Stomach (tissue), 4 donors: ENCODE measurements around the gene CTH.

Source experiments
- POLR2A ChIP-seq, 4 donors: fragments of 450-650 bp; IDR thresholded peaks; one replicate each; pipeline ENCODE4 v1.6.1; 2016; ENCODE audit warnings: antibody characterized with exemption in 4 of 4, control low read depth in 2 of 4, mild to moderate bottlenecking in 1 of 4, moderate library complexity in 1 of 4
- TF ChIP-seq, protein P1 (sequence below), 7 experiments: fragments of 450-650 bp in 4 of 7; fragments of 200-600 bp in 3 of 7; sonication (generic) in 3 of 7; IDR thresholded peaks; one replicate each; pipeline ENCODE4 v1.5.1; 2016 to 2019; ENCODE audit warnings: antibody characterized with exemption in 7 of 7, control low read depth in 2 of 7, mild to moderate bottlenecking in 1 of 7

- TF ChIP-seq, protein P1, sequence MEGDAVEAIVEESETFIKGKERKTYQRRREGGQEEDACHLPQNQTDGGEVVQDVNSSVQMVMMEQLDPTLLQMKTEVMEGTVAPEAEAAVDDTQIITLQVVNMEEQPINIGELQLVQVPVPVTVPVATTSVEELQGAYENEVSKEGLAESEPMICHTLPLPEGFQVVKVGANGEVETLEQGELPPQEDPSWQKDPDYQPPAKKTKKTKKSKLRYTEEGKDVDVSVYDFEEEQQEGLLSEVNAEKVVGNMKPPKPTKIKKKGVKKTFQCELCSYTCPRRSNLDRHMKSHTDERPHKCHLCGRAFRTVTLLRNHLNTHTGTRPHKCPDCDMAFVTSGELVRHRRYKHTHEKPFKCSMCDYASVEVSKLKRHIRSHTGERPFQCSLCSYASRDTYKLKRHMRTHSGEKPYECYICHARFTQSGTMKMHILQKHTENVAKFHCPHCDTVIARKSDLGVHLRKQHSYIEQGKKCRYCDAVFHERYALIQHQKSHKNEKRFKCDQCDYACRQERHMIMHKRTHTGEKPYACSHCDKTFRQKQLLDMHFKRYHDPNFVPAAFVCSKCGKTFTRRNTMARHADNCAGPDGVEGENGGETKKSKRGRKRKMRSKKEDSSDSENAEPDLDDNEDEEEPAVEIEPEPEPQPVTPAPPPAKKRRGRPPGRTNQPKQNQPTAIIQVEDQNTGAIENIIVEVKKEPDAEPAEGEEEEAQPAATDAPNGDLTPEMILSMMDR (IDR thresholded peaks at IDR 0.05): no peak
- TF ChIP-seq POLR2A (IDR thresholded peaks at IDR 0.05): no peak
Observed at GRCh38 chr1:70449049-70449448, 38.0 kb downstream of the CTH start.
